HG02870 (cell line): ENCODE measurements around the gene HAND1.

Source experiments
- ATAC-seq: cut with Tn5 transposase; IDR thresholded peaks from one replicate; pipeline ENCODE4 v1.9.1; 2021; ENCODE audit warnings: mild to moderate bottlenecking, moderate library complexity; ENCODE audit not compliant: unreplicated experiment

The HAND1 gene

GRCh38 chr5:154478224-154478565, at the start of gene HAND1:
TSS of gene HAND1 (minus strand) at chr5:154478227. CDS start at chr5:154478008, 219 bp downstream.
- no peak for ATAC-seq

- ATAC-seq, result no peak
These were observed 48.5 kb upstream of the HAND1 start for GRCh38 chr5:154526231-154527226.

GRCh38 chr5:154524859-154525258, 46.8 kb upstream of the HAND1 start:
- no peak for ATAC-seq

- ATAC-seq, result no peak
These were observed 46.2 kb upstream of the HAND1 start for GRCh38 chr5:154524181-154524580.

- ATAC-seq, result no peak
These were observed 45.7 kb upstream of the HAND1 start for GRCh38 chr5:154523709-154524108.

GRCh38 chr5:154523104-154523503, 45.1 kb upstream of the HAND1 start:
- ATAC-seq, result no peak

GRCh38 chr5:154522284-154522683, 44.3 kb upstream of the HAND1 start:
- ATAC-seq, result no peak

GRCh38 chr5:154521756-154522155, 43.7 kb upstream of the HAND1 start:
- ATAC-seq, result no peak

GRCh38 chr5:154520861-154521453, 42.9 kb upstream of the HAND1 start:
- ATAC-seq, result no peak

GRCh38 chr5:154519359-154519758, 41.3 kb upstream of the HAND1 start:
- ATAC-seq, result no peak

- ATAC-seq, result no peak
These were observed 40.4 kb upstream of the HAND1 start for GRCh38 chr5:154518438-154518867.

GRCh38 chr5:154517810-154518437, 39.9 kb upstream of the HAND1 start:
- ATAC-seq, result no peak

- ATAC-seq, result no peak
These were observed 39.2 kb upstream of the HAND1 start for GRCh38 chr5:154517181-154517580.

- no peak for ATAC-seq
These were observed 38.4 kb upstream of the HAND1 start for GRCh38 chr5:154516475-154516874.

GRCh38 chr5:154515488-154515887, 37.5 kb upstream of the HAND1 start:
- peak; percentile 85 for ATAC-seq

GRCh38 chr5:154514331-154514730, 36.3 kb upstream of the HAND1 start:
- peak; percentile 59 for ATAC-seq

GRCh38 chr5:154513669-154514084, 35.6 kb upstream of the HAND1 start:
- ATAC-seq, result no peak

GRCh38 chr5:154511984-154512383, 34.0 kb upstream of the HAND1 start:
- ATAC-seq, result no peak

GRCh38 chr5:154509784-154510555, 31.9 kb upstream of the HAND1 start:
- no peak for ATAC-seq

- ATAC-seq, result no peak
These were observed 30.1 kb upstream of the HAND1 start for GRCh38 chr5:154508114-154508513.

GRCh38 chr5:154506716-154507080, 28.7 kb upstream of the HAND1 start:
- ATAC-seq, result no peak
